Liver (tissue), 9 donors: ENCODE data around the gene XPNPEP3. TPM values are rescaled to one million over a fixed set of nuclear protein-coding genes. Genes with fewer than 3 reads are reported as not detected.

Source experiments
- DNase-seq: peaks from one replicate; pipeline ENCODE4 v3.0.0-alpha.2; 2017; ENCODE audit warnings: low spot score
- H3K27ac ChIP-seq, 2 donors: one replicate each; pipeline ENCODE4 v1.7.0; 2013; ENCODE audit warnings: inconsistent platforms in 2 of 2, low read length in 2 of 2, control low read depth in 1 of 2, low read depth in 1 of 2, mild to moderate bottlenecking in 1 of 2
- H3K27me3 ChIP-seq, 4 donors: one replicate each; pipeline versions ENCODE4 v1.6.1 to v1.7.0; 2013; ENCODE audit warnings: low read length in 3 of 4, inconsistent platforms in 1 of 4, mild to moderate bottlenecking in 1 of 4, moderate library complexity in 1 of 4; ENCODE audit not compliant: control insufficient read depth in 4 of 4, insufficient read depth in 4 of 4
- H3K36me3 ChIP-seq, 4 donors: one replicate each; pipeline versions ENCODE4 v1.6.1 to v1.7.0; 2013; ENCODE audit warnings: low read length in 3 of 4, mild to moderate bottlenecking in 3 of 4, low read depth in 1 of 4, moderate library complexity in 1 of 4; ENCODE audit not compliant: control insufficient read depth in 4 of 4, insufficient read depth in 3 of 4
- H3K4me1 ChIP-seq, 4 donors: one replicate each; pipeline versions ENCODE4 v1.6.1 to v1.7.0; 2013; ENCODE audit warnings: low read length in 3 of 4, mild to moderate bottlenecking in 3 of 4, moderate library complexity in 1 of 4; ENCODE audit not compliant: control insufficient read depth in 4 of 4, insufficient read depth in 4 of 4
- H3K4me3 ChIP-seq, 3 donors: one replicate each; pipeline versions ENCODE4 v1.6.1 to v1.7.0; 2013; ENCODE audit warnings: low read length in 3 of 3, control low read depth in 1 of 3, low read depth in 1 of 3, mild to moderate bottlenecking in 1 of 3
- H3K9ac ChIP-seq, 2 donors: one replicate each; pipeline ENCODE4 v1.7.0; 2013; ENCODE audit warnings: low read length in 2 of 2, mild to moderate bottlenecking in 2 of 2, moderate library complexity in 2 of 2, control low read depth in 1 of 2, low read depth in 1 of 2
- H3K9me3 ChIP-seq, 4 donors: one replicate each; pipeline versions ENCODE4 v1.6.1 to v1.7.0; 2013; ENCODE audit warnings: low read length in 3 of 4; ENCODE audit not compliant: control insufficient read depth in 4 of 4
- ATF3 ChIP-seq: IDR thresholded peaks from 2 replicates; pipeline ENCODE4 v1.6.1; 2016; ENCODE audit warnings: antibody characterized with exemption
- CTCF ChIP-seq: fragments of 150-350 bp; IDR thresholded peaks from 2 replicates; pipeline ENCODE4 v1.5.1; 2017; ENCODE audit warnings: improper control_type of control experiment, low read depth, low read length; ENCODE audit not compliant: missing input control
- EGR1 ChIP-seq, 2 donors: IDR thresholded peaks; 2 replicates each; pipeline ENCODE4 v1.6.1; 2016 to 2018; ENCODE audit warnings: antibody characterized with exemption in 2 of 2, low read depth in 2 of 2
- FOXA1 ChIP-seq: IDR thresholded peaks from 2 replicates; pipeline ENCODE4 v1.6.1; 2016; ENCODE audit warnings: antibody characterized with exemption
- FOXA2 ChIP-seq: IDR thresholded peaks from 2 replicates; pipeline ENCODE4 v1.6.1; 2016; ENCODE audit warnings: antibody characterized with exemption
- GABPA ChIP-seq, 2 donors: IDR thresholded peaks in 1 of 2; conservative IDR thresholded peaks in 1 of 2; 2 replicates each; pipeline ENCODE4 v1.6.1; 2016; ENCODE audit warnings: antibody characterized with exemption in 2 of 2, mild to moderate bottlenecking in 1 of 2, moderate library complexity in 1 of 2
- HNF4A ChIP-seq, 2 donors: conservative IDR thresholded peaks; 2 replicates each; pipeline ENCODE4 v1.6.1; 2016; ENCODE audit warnings: antibody characterized with exemption in 2 of 2, mild to moderate bottlenecking in 2 of 2
- JUND ChIP-seq, 2 donors: IDR thresholded peaks; 2 replicates each; pipeline ENCODE4 v1.6.1; 2016; ENCODE audit warnings: antibody characterized with exemption in 2 of 2
- NR2F2 ChIP-seq: IDR thresholded peaks from 2 replicates; pipeline ENCODE4 v1.6.1; 2016; ENCODE audit warnings: antibody characterized with exemption
- RAD21 ChIP-seq, 2 donors: IDR thresholded peaks; 2 replicates each; pipeline ENCODE4 v1.6.1; 2016; ENCODE audit warnings: antibody characterized with exemption in 2 of 2, mild to moderate bottlenecking in 2 of 2
- REST ChIP-seq: IDR thresholded peaks from 2 replicates; pipeline ENCODE4 v1.6.1; 2016; ENCODE audit warnings: antibody characterized with exemption, mild to moderate bottlenecking
- SP1 ChIP-seq: IDR thresholded peaks from 2 replicates; pipeline ENCODE4 v1.6.1; 2018; ENCODE audit warnings: antibody characterized with exemption, mild to moderate bottlenecking
- TAF1 ChIP-seq: conservative IDR thresholded peaks from 2 replicates; pipeline ENCODE4 v1.6.1; 2016; ENCODE audit warnings: antibody characterized with exemption, mild to moderate bottlenecking
- YY1 ChIP-seq: IDR thresholded peaks from 2 replicates; pipeline ENCODE4 v1.6.1; 2016; ENCODE audit warnings: antibody characterized with exemption, mild to moderate bottlenecking
- ZBTB33 ChIP-seq: IDR thresholded peaks from 2 replicates; pipeline ENCODE4 v1.6.1; 2016; ENCODE audit warnings: antibody characterized with exemption
- WGBS: extraction: QIAGEN DNeasy Blood & Tissue Kit; methylation state at CpG from one replicate; pipeline ENCODE4 v1.1.7; 2013; 5-methylcytosine and 5-hydroxymethylcytosine counted together
- polyA plus RNA-seq, 2 donors: library from polyadenylated mRNA; stranded (reverse) in 1 of 2; unstranded in 1 of 2; fragments of 200-250 nt in 1 of 2; fragments of >200 nt in 1 of 2; fragmentation: Nextera tagmentation in 1 of 2; extraction: Ambion mirVana in 1 of 2; gene quantifications; one replicate each; pipeline versions ENCODE4 v1.2.1 to v1.2.3, GENCODE V29; 2013 to 2015
- total RNA-seq, 2 donors: library from RNA; depleted of rRNA; stranded (reverse); fragments of >200 nt; gene quantifications; one replicate each; pipeline ENCODE4 v1.2.3, GENCODE V29; 2014
- donor health status: healthy.
- donor health status: healthy.
- donor health status: healthy.
- donor health status: healthy.
- donor health status: healthy.

Gene XPNPEP3
- total and polyA plus RNA-seq, 4 donors: 5.5 to 16.4 (median 8.6) TPM

- Histone ChIP-seq H3K36me3 (no peaks in the 10 kb centered on the region), H3K27ac (no peak overlapping the region), H3K27me3 (no peaks in the 10 kb centered on the region), H3K4me3 (no peak overlapping the region), H3K9ac (no peak overlapping the region), H3K9me3 (no peaks in the 10 kb centered on the region), H3K4me1 (no peaks in the 10 kb centered on the region)
- TF ChIP-seq RAD21 (IDR thresholded peaks at IDR 0.05) (no peak), ATF3 (no peak), EGR1 (IDR thresholded peaks at IDR 0.05; ENCODE audit: low read depth in 2 of 2) (no peak), REST (no peak), CTCF (no peak), SP1 (no peak), ZBTB33 (no peak), HNF4A (conservative IDR thresholded peaks at IDR 0.05) (no peak), GABPA (IDR thresholded peaks at IDR 0.05 in 1 of 2, conservative IDR thresholded peaks at IDR 0.05 in 1 of 2) (no peak), TAF1 (no peak), YY1 (no peak)
- DNase-seq: no peak
- WGBS: 94% methylated on average over 2 of the region's 2 CpGs
Observed at GRCh38 chr22:40939202-40939601, 82.3 kb downstream of the XPNPEP3 start.

GRCh38 chr22:40950962-40951794 lies 94.2 kb downstream of the XPNPEP3 start, which contains the start of gene RBX1:
TSS of gene RBX1 (plus strand) at chr22:40951378. CDS start at chr22:40951399, 21 bp downstream.
- Histone ChIP-seq H3K4me3 (peak within 1 kb of the TSS; percentile 89 to 100 (median 90)), H3K36me3 (peaks cover 1 to 11% (median 6%) of the 10 kb centered on the region in 4 donors), H3K27ac (peak within 1 kb of the TSS; percentile 92 to 95), H3K27me3 (no peaks in the 10 kb centered on the region), H3K9me3 (no peaks in the 10 kb centered on the region), H3K4me1 (peaks cover 3 to 17% (median 10%) of the 10 kb centered on the region in 4 donors), H3K9ac (peak within 1 kb of the TSS; percentile 57 to 94)
- WGBS: under 1% methylated on average over 86 of the region's 86 CpGs
- peak; percentile 99 for DNase-seq
- TF ChIP-seq RAD21 (IDR thresholded peaks at IDR 0.05) (peak in 1 of 2 donors; percentile 10), TAF1 (peak; percentile 17), JUND (IDR thresholded peaks at IDR 0.05) (no peak), ZBTB33 (no peak), ATF3 (no peak), NR2F2 (no peak), HNF4A (conservative IDR thresholded peaks at IDR 0.05) (no peak), EGR1 (IDR thresholded peaks at IDR 0.05; ENCODE audit: low read depth in 2 of 2) (peak; percentile 69 to 88), FOXA2 (no peak), GABPA (IDR thresholded peaks at IDR 0.05 in 1 of 2, conservative IDR thresholded peaks at IDR 0.05 in 1 of 2) (peak in 1 of 2 donors; percentile 78), SP1 (peak; percentile 76), YY1 (peak; percentile 99), REST (peak; percentile 13), FOXA1 (no peak)
